HG02884 (cell line): ENCODE data around the gene ZNF609.
A peak's percentile ranks its signal among the peaks of the same experiment; 100 is the strongest.

Experiments used
- ATAC-seq: cut with Tn5 transposase; IDR thresholded peaks from one replicate; pipeline ENCODE4 v1.9.1; 2021; ENCODE audit warnings: mild to moderate bottlenecking, moderate library complexity; ENCODE audit not compliant: unreplicated experiment

Gene ZNF609

GRCh38 chr15:64687688-64688087 lies 227.3 kb downstream of the ZNF609 start:
- no peak for ATAC-seq

GRCh38 chr15:64688770-64689169 lies 228.4 kb downstream of the ZNF609 start:
- no peak for ATAC-seq

DNA sequence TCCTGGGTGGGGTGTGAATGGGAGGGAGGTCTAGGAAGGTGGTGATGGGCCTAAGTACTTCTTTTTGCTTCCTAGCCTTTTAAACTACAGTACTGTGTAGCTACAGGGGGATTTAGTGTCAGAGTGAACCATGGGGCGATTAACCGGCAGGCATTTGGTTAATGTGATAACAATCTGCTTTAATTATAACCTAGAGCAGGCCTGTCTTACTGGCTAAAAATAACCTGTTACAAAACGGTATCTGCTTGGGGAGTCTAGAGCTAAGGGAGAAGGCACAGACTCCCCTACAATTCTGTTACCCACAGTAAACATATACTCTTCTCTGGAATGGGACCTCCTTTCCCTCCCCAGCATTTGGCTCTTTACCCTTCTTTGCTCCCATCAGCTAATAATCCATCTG lies 229.6 kb downstream of the ZNF609 start:
- no peak for ATAC-seq

DNA sequence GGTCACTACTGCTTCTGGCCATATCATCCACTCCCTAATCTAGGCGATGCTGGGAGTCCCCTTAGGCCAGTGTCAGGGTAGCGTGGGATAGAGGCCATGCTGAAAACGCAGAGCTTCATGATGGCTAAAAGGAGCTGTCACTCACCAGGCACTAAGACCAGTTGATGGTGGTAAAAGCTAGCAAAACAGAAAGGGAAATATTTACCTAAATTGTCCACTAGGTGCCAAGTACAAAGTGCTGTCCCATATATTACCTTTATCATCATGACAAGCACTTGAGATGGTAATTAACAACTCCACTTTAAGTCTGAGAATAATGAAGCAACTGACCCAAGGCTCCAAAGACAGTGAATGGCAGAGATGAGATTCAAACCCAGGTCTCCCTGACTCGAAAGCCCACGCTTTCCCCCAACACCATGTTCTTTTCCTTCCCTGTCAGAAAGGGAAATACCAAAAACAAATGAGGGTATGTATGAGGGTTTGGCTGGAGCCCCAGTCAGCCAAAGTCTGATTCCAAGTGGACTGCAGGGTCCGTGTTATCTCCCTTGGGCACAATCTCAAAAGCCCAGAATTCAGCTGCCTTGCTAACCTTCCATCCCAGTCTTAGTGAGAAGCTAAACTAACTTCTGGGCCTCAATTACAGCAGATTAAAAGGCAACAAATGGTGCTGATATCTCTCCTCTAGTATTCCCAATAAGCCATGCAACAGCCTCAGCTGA lies 230.4 kb downstream of the ZNF609 start:
- no peak for ATAC-seq

DNA sequence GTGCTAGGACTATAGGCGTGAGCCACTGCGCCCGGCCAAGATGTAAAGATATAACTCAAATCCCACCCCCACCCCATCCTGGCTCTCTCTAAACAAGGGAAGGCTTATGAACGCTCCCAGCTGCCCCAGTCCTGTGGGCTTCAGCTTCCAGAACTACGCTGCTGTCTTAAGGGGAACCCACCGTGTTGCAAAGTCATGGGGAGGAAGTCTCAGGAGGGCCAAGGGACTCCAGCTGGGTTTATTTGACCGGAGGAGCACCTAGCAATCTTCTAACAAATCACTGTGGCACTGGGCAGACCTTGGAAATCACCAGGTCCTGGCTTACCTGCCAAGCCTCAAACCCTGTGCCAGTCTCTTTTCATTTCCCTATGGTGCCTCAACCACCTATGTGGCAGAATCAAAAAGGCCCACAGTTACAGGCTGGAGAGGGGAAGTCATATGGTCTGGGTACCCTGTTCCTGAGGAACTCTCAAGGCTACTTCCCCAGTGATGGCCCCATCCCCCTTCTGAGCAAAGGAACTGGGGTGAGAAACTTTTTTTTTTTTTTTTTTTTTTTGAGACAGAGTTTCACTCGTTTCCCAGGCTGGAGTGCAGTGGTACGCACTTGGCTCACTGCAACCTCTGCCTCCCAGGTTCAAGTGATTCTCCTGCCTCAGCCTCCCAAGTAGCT lies 231.7 kb downstream of the ZNF609 start:
- no peak for ATAC-seq

- ATAC-seq = no peak
These were observed 232.8 kb downstream of the ZNF609 start for GRCh38 chr15:64693134-64693533.

DNA sequence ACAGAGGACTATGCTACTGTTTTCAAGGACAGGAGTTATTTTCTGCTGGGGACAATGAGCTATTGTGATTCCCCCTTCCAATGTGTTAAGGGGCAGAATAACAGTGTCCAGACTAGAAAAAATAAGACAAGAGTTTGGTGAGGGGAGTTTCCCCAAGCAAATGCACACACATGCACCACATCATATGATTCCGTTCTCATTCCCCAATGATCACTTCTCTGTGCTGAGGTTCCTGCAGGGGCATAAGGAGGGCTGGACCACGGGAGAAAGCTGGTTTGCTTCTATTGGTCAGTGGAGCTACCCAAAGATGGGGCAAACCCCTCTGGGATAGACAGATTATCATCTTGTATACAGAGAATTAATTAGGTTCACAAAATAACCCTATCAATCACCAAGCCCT lies 234.4 kb downstream of the ZNF609 start:
- ATAC-seq = no peak

- no peak for ATAC-seq
These were observed 235.2 kb downstream of the ZNF609 start for GRCh38 chr15:64695561-64695992.

- no peak for ATAC-seq
These were observed 236.1 kb downstream of the ZNF609 start for GRCh38 chr15:64696481-64696880.

GRCh38 chr15:64697911-64698369 lies 237.6 kb downstream of the ZNF609 start:
- no peak for ATAC-seq

- no peak for ATAC-seq
These were observed 238.4 kb downstream of the ZNF609 start for GRCh38 chr15:64698823-64699222.

GRCh38 chr15:64699751-64700388 lies 239.5 kb downstream of the ZNF609 start:
- ATAC-seq = no peak

- ATAC-seq = no peak
These were observed 240.7 kb downstream of the ZNF609 start for GRCh38 chr15:64701051-64701450.

DNA sequence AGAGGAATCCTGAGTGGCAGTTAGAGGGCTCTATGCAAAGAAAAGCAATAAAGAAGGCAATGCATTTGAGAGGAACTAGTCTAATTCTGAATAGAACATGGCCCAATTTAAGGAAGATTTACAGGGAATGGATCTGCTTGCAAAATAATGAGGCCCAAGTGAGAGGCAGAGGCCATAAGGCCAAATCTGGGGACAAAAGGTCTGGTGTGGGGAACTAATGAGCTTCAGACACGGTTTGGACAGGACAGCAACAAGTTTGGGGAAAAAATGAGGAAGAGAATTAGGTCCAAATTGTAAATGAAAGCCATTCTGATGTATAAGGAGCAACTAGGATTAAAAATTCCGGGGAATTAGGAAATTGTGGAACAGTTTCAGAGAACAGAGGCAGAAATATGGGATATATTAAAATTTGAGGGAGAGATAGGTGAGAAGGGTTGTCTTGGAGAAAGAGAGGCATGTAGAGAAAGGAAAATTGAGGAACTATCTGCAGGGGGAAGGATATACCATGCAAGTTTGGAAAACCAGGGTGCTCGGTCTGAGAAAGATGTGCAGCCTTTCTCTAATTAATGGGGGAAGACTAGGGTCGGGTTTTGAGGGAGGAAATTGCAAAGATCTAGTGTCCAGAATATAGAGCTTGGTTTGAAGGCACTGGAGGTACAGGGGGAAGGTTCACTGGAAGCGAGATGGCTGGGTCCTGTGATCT lies 241.3 kb downstream of the ZNF609 start:
- ATAC-seq = no peak

- peak; percentile 72 for ATAC-seq
These were observed 242.6 kb downstream of the ZNF609 start for GRCh38 chr15:64702816-64703631.

DNA sequence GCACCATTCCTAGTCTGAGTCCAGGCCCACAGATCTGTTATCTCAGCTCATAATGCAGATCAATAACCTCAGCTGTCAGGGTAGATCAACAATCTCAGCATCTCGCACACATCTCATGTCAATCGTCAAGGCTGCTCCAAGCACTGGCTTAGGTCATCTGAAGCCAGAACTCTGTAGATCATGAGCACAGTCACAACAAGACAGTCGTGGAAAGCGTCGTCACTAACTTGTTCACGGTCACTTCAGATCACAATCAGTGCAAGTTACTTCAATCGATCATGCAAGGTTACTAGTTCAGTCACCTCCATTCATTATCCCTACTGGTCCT lies 243.2 kb downstream of the ZNF609 start:
- ATAC-seq = no peak

GRCh38 chr15:64705006-64705405 lies 244.6 kb downstream of the ZNF609 start:
- ATAC-seq = no peak

- ATAC-seq = no peak
These were observed 245.9 kb downstream of the ZNF609 start for GRCh38 chr15:64706011-64706911.

DNA sequence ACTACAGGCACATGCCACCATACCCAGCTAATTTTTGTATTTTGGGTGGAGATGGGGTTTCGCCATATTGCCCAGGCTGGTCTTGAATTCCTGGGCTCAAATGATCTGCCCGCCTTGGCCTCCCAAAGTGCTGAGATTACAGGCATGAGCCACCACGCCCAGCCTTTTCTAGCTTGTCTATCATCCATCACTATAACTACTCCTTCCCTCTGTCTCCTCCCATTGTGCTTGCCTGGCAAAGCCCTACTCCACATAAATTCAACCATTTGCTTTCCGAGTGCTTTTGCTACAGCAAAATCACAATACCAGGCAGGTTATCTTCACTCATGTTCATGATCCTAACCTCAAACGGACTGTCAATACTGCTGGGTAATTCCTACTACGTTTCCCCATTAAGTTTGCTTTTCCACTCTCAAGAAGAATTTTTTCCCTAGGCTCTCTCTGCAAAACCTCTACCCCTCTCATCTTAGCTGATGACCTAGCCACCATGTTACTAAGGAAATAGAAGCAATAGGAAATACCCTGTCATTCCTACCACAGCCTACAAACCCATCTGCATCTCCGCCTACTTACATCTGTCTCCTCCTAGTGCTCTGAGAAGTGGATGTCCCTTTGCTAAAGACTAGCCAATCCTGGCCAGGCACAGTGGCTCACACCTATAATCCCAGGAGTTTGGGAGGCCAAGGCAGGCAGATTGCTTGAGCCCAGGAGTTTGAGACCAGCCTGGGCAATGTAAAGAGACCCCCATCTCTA lies 250.5 kb downstream of the ZNF609 start:
- ATAC-seq = no peak
